GM19438 (cell line): ENCODE data around the gene TIMM21.
A peak's percentile ranks its signal among the peaks of the same experiment; 100 is the strongest.

Experiments used
- ATAC-seq: cut with Tn5 transposase; IDR thresholded peaks from one replicate; pipeline ENCODE4 v1.9.1; 2021; ENCODE audit warnings: low read depth; ENCODE audit not compliant: unreplicated experiment

Gene TIMM21

GRCh38 chr18:74142252-74142651, 6.1 kb upstream of the TIMM21 start:
- ATAC-seq: no peak

- no peak for ATAC-seq
Observed at GRCh38 chr18:74146756-74147155, 1.6 kb upstream of the TIMM21 start.

GRCh38 chr18:74147491-74147778, 888 bp upstream of the TIMM21 start:
- ATAC-seq: no peak

GRCh38 chr18:74148543-74149070, 284 bp downstream of the TIMM21 start:
- ATAC-seq: peak; percentile 10

- no peak for ATAC-seq
Observed at GRCh38 chr18:74149878-74150277, 1.6 kb downstream of the TIMM21 start.

- no peak for ATAC-seq
Observed at GRCh38 chr18:74152270-74152669, 3.9 kb downstream of the TIMM21 start.

- no peak for ATAC-seq
Observed at GRCh38 chr18:74152857-74153256, 4.5 kb downstream of the TIMM21 start.

- no peak for ATAC-seq
Observed at GRCh38 chr18:74153377-74153776, 5.1 kb downstream of the TIMM21 start.

- ATAC-seq: no peak
Observed at GRCh38 chr18:74153793-74154192, 5.5 kb downstream of the TIMM21 start.

- ATAC-seq: no peak
Observed at GRCh38 chr18:74154716-74155115, 6.4 kb downstream of the TIMM21 start.

GRCh38 chr18:74155276-74155675, 7.0 kb downstream of the TIMM21 start:
- ATAC-seq: no peak

- ATAC-seq: peak; percentile 78
Observed at GRCh38 chr18:74163019-74163660, 14.8 kb downstream of the TIMM21 start.

- no peak for ATAC-seq
Observed at GRCh38 chr18:74166386-74166785, 18.1 kb downstream of the TIMM21 start.

- peak; percentile 98 for ATAC-seq
Observed at GRCh38 chr18:74171910-74172606, 23.7 kb downstream of the TIMM21 start.

- no peak for ATAC-seq
Observed at GRCh38 chr18:74172697-74173433, 24.5 kb downstream of the TIMM21 start.

- no peak for ATAC-seq
Observed at GRCh38 chr18:74173434-74173750, 25.1 kb downstream of the TIMM21 start.

GRCh38 chr18:74175658-74176057, 27.3 kb downstream of the TIMM21 start:
- ATAC-seq: no peak

- no peak for ATAC-seq
Observed at GRCh38 chr18:74178884-74179283, 30.6 kb downstream of the TIMM21 start.

- no peak for ATAC-seq
Observed at GRCh38 chr18:74179623-74180199, 31.4 kb downstream of the TIMM21 start.

GRCh38 chr18:74182335-74182734, 34.0 kb downstream of the TIMM21 start:
- ATAC-seq: no peak

- ATAC-seq: no peak
Observed at GRCh38 chr18:74183130-74183529, 34.8 kb downstream of the TIMM21 start.
